ENCODE results near the gene ARHGEF33. TPM values are rescaled to one million over a fixed set of nuclear protein-coding genes. Genes with fewer than 3 reads are reported as not detected.

The ARHGEF33 gene
- polyA plus RNA-seq, 4 donors = 0.13 to 0.86 TPM; not detected in 2

GRCh38 chr2:38988716-38989115 is 99.0 kb downstream of the ARHGEF33 start:
- Histone ChIP-seq H3K4me3 (ENCODE audit: low read depth in 1 of 3, low read length in 3 of 3) (no peak overlapping the region), H3K27ac (ENCODE audit: low read depth in 1 of 3, low read length in 2 of 3) (no peak overlapping the region), H3K36me3 (ENCODE audit: control insufficient read depth in 3 of 3, insufficient read depth in 2 of 3, low read depth in 1 of 3, low read length in 3 of 3) (peaks cover 13 to 18% (median 13%) of the 10 kb centered on the region in 3 donors), H3K9me3 (ENCODE audit: control insufficient read depth in 2 of 2, insufficient read depth in 1 of 2, low read depth in 1 of 2, low read length in 1 of 2) (no peaks in the 10 kb centered on the region), H3K27me3 (ENCODE audit: control insufficient read depth in 3 of 3, insufficient read depth in 3 of 3, low read length in 3 of 3) (no peaks in the 10 kb centered on the region), H3K4me1 (ENCODE audit: control insufficient read depth in 3 of 3, insufficient read depth in 2 of 3, low read depth in 1 of 3, low read length in 2 of 3) (no peaks in the 10 kb centered on the region)
- WGBS, 3 donors = 94 to 98% (median 98%) methylated on average over 1 of the region's 1 CpG
- DNase-seq (no peak), FAIRE-seq (no peak)

DNA sequence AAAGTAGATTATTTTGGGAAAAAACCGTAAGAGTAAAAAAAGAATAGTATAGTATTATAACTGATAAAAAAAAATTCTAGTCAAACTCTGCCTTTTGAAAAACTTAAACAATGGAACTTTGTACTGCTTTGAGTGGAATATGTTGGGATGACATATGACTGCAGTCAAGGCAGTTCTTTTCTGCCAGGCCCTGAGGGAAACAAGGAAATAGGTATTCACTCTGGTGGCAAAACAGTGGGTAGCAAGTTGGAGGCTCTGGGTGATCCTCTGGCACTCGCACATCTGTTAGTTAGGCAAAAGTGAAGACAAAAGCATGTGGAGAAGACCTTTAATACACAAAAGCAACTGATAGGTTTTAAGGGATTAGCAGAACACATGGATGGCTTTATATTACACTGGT is 102.2 kb downstream of the ARHGEF33 start:
- no peaks in the 10 kb centered on the region for H3K4me1 ChIP-seq (ENCODE audit: control insufficient read depth in 3 of 3, insufficient read depth in 2 of 3, low read depth in 1 of 3, low read length in 2 of 3)
- no peaks in the 10 kb centered on the region for H3K27me3 ChIP-seq (ENCODE audit: control insufficient read depth in 3 of 3, insufficient read depth in 3 of 3, low read length in 3 of 3)
- peaks cover 2 to 14% (median 11%) of the 10 kb centered on the region in 3 donors for H3K36me3 ChIP-seq (ENCODE audit: control insufficient read depth in 3 of 3, insufficient read depth in 2 of 3, low read depth in 1 of 3, low read length in 3 of 3)
- H3K4me3 ChIP-seq (ENCODE audit: low read depth in 1 of 3, low read length in 3 of 3) = no peak overlapping the region
- H3K27ac ChIP-seq (ENCODE audit: low read depth in 1 of 3, low read length in 2 of 3) = no peak overlapping the region
- FAIRE-seq (no peak), DNase-seq (no peak)
- 78 to 92% (median 91%) methylated on average over 2 of the region's 2 CpGs for WGBS, 3 donors
- no peaks in the 10 kb centered on the region for H3K9me3 ChIP-seq (ENCODE audit: control insufficient read depth in 2 of 2, insufficient read depth in 1 of 2, low read depth in 1 of 2, low read length in 1 of 2)

GRCh38 chr2:38997781-38998180 is 108.1 kb downstream of the ARHGEF33 start:
- Histone ChIP-seq H3K4me3 (ENCODE audit: low read depth in 1 of 3, low read length in 3 of 3) (no peak overlapping the region), H3K36me3 (ENCODE audit: control insufficient read depth in 3 of 3, insufficient read depth in 2 of 3, low read depth in 1 of 3, low read length in 3 of 3) (peaks cover 2 to 21% (median 17%) of the 10 kb centered on the region in 3 donors), H3K4me1 (ENCODE audit: control insufficient read depth in 3 of 3, insufficient read depth in 2 of 3, low read depth in 1 of 3, low read length in 2 of 3) (no peaks in the 10 kb centered on the region), H3K27me3 (ENCODE audit: control insufficient read depth in 3 of 3, insufficient read depth in 3 of 3, low read length in 3 of 3) (no peaks in the 10 kb centered on the region), H3K27ac (ENCODE audit: low read depth in 1 of 3, low read length in 2 of 3) (no peak overlapping the region), H3K9me3 (ENCODE audit: control insufficient read depth in 2 of 2, insufficient read depth in 1 of 2, low read depth in 1 of 2, low read length in 1 of 2) (no peaks in the 10 kb centered on the region)
- no peak for FAIRE-seq
- DNase-seq = no peak
- WGBS, 3 donors = 53 to 78% (median 73%) methylated on average over 4 of the region's 4 CpGs

DNA sequence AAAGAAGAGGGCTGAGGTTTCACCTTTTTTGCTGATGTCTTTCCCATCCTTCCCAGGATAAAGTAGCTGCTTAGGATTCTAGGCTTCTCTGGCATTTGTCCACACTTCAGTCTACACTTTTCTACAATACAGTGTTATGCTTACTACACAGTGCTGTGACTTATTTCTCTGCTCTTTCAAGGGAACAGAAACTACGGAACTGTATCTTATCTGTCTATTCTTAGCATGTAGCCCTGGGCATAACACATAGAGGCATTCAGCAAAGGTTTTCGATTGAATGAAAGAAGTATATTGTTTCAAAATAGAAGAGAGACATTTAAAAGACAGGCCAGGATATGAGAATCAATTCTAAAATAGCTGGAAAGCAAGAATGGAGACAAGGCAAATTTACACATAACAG is 110.9 kb downstream of the ARHGEF33 start:
- H3K36me3 ChIP-seq (ENCODE audit: control insufficient read depth in 3 of 3, insufficient read depth in 2 of 3, low read depth in 1 of 3, low read length in 3 of 3) = peaks cover 0 to 18% (median 11%) of the 10 kb centered on the region in 3 donors

GRCh38 chr2:39007875-39008504 is 118.3 kb downstream of the ARHGEF33 start:
- Histone ChIP-seq H3K4me3 (ENCODE audit: low read depth in 1 of 3, low read length in 3 of 3) (no peak overlapping the region), H3K27me3 (ENCODE audit: control insufficient read depth in 3 of 3, insufficient read depth in 3 of 3, low read length in 3 of 3) (no peaks in the 10 kb centered on the region), H3K9me3 (ENCODE audit: control insufficient read depth in 2 of 2, insufficient read depth in 1 of 2, low read depth in 1 of 2, low read length in 1 of 2) (no peaks in the 10 kb centered on the region), H3K27ac (ENCODE audit: low read depth in 1 of 3, low read length in 2 of 3) (no peak overlapping the region), H3K36me3 (ENCODE audit: control insufficient read depth in 3 of 3, insufficient read depth in 2 of 3, low read depth in 1 of 3, low read length in 3 of 3) (peaks cover 2 to 20% (median 11%) of the 10 kb centered on the region in 3 donors), H3K4me1 (ENCODE audit: control insufficient read depth in 3 of 3, insufficient read depth in 2 of 3, low read depth in 1 of 3, low read length in 2 of 3) (no peaks in the 10 kb centered on the region)
- FAIRE-seq = no peak
- WGBS, 3 donors = 76 to 93% (median 76%) methylated on average over 5 of the region's 5 CpGs
- DNase-seq = no peak

More for the DNA sequence above, 110.9 kb downstream of the ARHGEF33 start:
- Histone ChIP-seq H3K4me3 (ENCODE audit: low read depth in 1 of 3, low read length in 3 of 3) (no peak overlapping the region), H3K9me3 (ENCODE audit: control insufficient read depth in 2 of 2, insufficient read depth in 1 of 2, low read depth in 1 of 2, low read length in 1 of 2) (no peaks in the 10 kb centered on the region), H3K27me3 (ENCODE audit: control insufficient read depth in 3 of 3, insufficient read depth in 3 of 3, low read length in 3 of 3) (no peaks in the 10 kb centered on the region), H3K27ac (ENCODE audit: low read depth in 1 of 3, low read length in 2 of 3) (no peak overlapping the region), H3K4me1 (ENCODE audit: control insufficient read depth in 3 of 3, insufficient read depth in 2 of 3, low read depth in 1 of 3, low read length in 2 of 3) (no peaks in the 10 kb centered on the region)
- WGBS, 3 donors = 89 to 96% (median 90%) methylated on average over 2 of the region's 2 CpGs
- DNase-seq (no peak), FAIRE-seq (no peak)

GRCh38 chr2:39008665-39009064 is 119.0 kb downstream of the ARHGEF33 start:
- WGBS, 3 donors = 85 to 97% (median 92%) methylated on average over 1 of the region's 1 CpG
- DNase-seq = no peak
- Histone ChIP-seq H3K4me1 (ENCODE audit: control insufficient read depth in 3 of 3, insufficient read depth in 2 of 3, low read depth in 1 of 3, low read length in 2 of 3) (no peaks in the 10 kb centered on the region), H3K4me3 (ENCODE audit: low read depth in 1 of 3, low read length in 3 of 3) (no peak overlapping the region), H3K27ac (ENCODE audit: low read depth in 1 of 3, low read length in 2 of 3) (no peak overlapping the region), H3K9me3 (ENCODE audit: control insufficient read depth in 2 of 2, insufficient read depth in 1 of 2, low read depth in 1 of 2, low read length in 1 of 2) (no peaks in the 10 kb centered on the region), H3K36me3 (ENCODE audit: control insufficient read depth in 3 of 3, insufficient read depth in 2 of 3, low read depth in 1 of 3, low read length in 3 of 3) (peaks cover 3 to 20% (median 13%) of the 10 kb centered on the region in 3 donors), H3K27me3 (ENCODE audit: control insufficient read depth in 3 of 3, insufficient read depth in 3 of 3, low read length in 3 of 3) (no peaks in the 10 kb centered on the region)
- no peak for FAIRE-seq

GRCh38 chr2:39013871-39014270 is 124.2 kb downstream of the ARHGEF33 start:
- Histone ChIP-seq H3K27ac (ENCODE audit: low read depth in 1 of 3, low read length in 2 of 3) (no peak overlapping the region), H3K4me1 (ENCODE audit: control insufficient read depth in 3 of 3, insufficient read depth in 2 of 3, low read depth in 1 of 3, low read length in 2 of 3) (no peaks in the 10 kb centered on the region), H3K27me3 (ENCODE audit: control insufficient read depth in 3 of 3, insufficient read depth in 3 of 3, low read length in 3 of 3) (no peaks in the 10 kb centered on the region), H3K4me3 (ENCODE audit: low read depth in 1 of 3, low read length in 3 of 3) (no peak overlapping the region), H3K36me3 (ENCODE audit: control insufficient read depth in 3 of 3, insufficient read depth in 2 of 3, low read depth in 1 of 3, low read length in 3 of 3) (peaks cover 4 to 8% (median 7%) of the 10 kb centered on the region in 3 donors), H3K9me3 (ENCODE audit: control insufficient read depth in 2 of 2, insufficient read depth in 1 of 2, low read depth in 1 of 2, low read length in 1 of 2) (no peaks in the 10 kb centered on the region)
- 86 to 88% (median 86%) methylated on average over 3 of the region's 3 CpGs for whole genome bisulfite sequencing, 3 donors
- DNase-seq (no peak), FAIRE-seq (no peak)

DNA sequence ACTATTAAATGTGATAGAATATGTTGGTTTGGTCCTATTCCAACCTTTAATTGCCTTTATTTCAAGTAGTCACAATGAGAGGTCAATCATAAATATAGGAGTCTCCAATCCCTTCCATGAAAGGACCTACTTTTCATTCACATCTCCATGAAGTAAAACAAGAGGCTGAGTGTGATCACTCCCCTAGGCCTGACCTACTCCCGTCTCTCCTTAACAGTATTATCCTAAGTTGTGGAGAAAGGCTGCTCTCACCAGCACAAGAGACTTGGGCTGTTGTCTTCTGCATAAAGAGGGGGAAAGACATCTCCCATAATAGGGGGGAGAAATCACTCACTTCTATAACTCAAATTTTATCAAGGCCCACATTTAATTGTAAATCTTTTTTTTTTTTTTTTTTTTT is 125.7 kb downstream of the ARHGEF33 start:
- H3K27me3 ChIP-seq (ENCODE audit: control insufficient read depth in 3 of 3, insufficient read depth in 3 of 3, low read length in 3 of 3) = no peaks in the 10 kb centered on the region
- no peak overlapping the region for H3K27ac ChIP-seq (ENCODE audit: low read depth in 1 of 3, low read length in 2 of 3)
- no peak for FAIRE-seq
- no peak for DNase-seq
- WGBS, 3 donors = 94 to 100% (median 94%) methylated on average over 1 of the region's 1 CpG
- H3K9me3 ChIP-seq (ENCODE audit: control insufficient read depth in 2 of 2, insufficient read depth in 1 of 2, low read depth in 1 of 2, low read length in 1 of 2) = no peaks in the 10 kb centered on the region
- no peak overlapping the region for H3K4me3 ChIP-seq (ENCODE audit: low read depth in 1 of 3, low read length in 3 of 3)
- H3K36me3 ChIP-seq (ENCODE audit: control insufficient read depth in 3 of 3, insufficient read depth in 2 of 3, low read depth in 1 of 3, low read length in 3 of 3) = peaks cover 3 to 7% (median 4%) of the 10 kb centered on the region in 3 donors
- H3K4me1 ChIP-seq (ENCODE audit: control insufficient read depth in 3 of 3, insufficient read depth in 2 of 3, low read depth in 1 of 3, low read length in 2 of 3) = no peaks in the 10 kb centered on the region

GRCh38 chr2:39017334-39017733 is 127.7 kb downstream of the ARHGEF33 start:
- DNase-seq = no peak
- H3K27ac ChIP-seq (ENCODE audit: low read depth in 1 of 3, low read length in 2 of 3) = no peak overlapping the region
- H3K27me3 ChIP-seq (ENCODE audit: control insufficient read depth in 3 of 3, insufficient read depth in 3 of 3, low read length in 3 of 3) = no peaks in the 10 kb centered on the region
- H3K4me3 ChIP-seq (ENCODE audit: low read depth in 1 of 3, low read length in 3 of 3) = no peak overlapping the region
- no peak for FAIRE-seq
- peaks cover 0 to 4% (median 4%) of the 10 kb centered on the region in 3 donors for H3K36me3 ChIP-seq (ENCODE audit: control insufficient read depth in 3 of 3, insufficient read depth in 2 of 3, low read depth in 1 of 3, low read length in 3 of 3)
- no peaks in the 10 kb centered on the region for H3K4me1 ChIP-seq (ENCODE audit: control insufficient read depth in 3 of 3, insufficient read depth in 2 of 3, low read depth in 1 of 3, low read length in 2 of 3)
- H3K9me3 ChIP-seq (ENCODE audit: control insufficient read depth in 2 of 2, insufficient read depth in 1 of 2, low read depth in 1 of 2, low read length in 1 of 2) = no peaks in the 10 kb centered on the region
